ENCODE data around the gene TMED10. TPM values are rescaled to one million over a fixed set of nuclear protein-coding genes. Genes with fewer than 3 reads are reported as not detected.

TMED10 gene
- total RNA-seq, 4 donors from 2014 or later = 226 to 421 (median 365) TPM

- no peak for TF ChIP-seq CTCF (IDR thresholded peaks at IDR 0.05; ENCODE audit: low read depth)
Measured at GRCh38 chr14:75139185-75139584, 37.2 kb downstream of the TMED10 start.

GRCh38 chr14:75138492-75138891 is 37.9 kb downstream of the TMED10 start:
- TF ChIP-seq CTCF (IDR thresholded peaks at IDR 0.05; ENCODE audit: low read depth) = no peak

- no peak for TF ChIP-seq CTCF (IDR thresholded peaks at IDR 0.05; ENCODE audit: low read depth)
Measured at GRCh38 chr14:75134644-75135043, 41.8 kb downstream of the TMED10 start.

GRCh38 chr14:75133597-75133996 is 42.8 kb downstream of the TMED10 start:
- TF ChIP-seq CTCF (IDR thresholded peaks at IDR 0.05; ENCODE audit: low read depth) = no peak

GRCh38 chr14:75132382-75133086 is 43.9 kb downstream of the TMED10 start:
- no peak for TF ChIP-seq CTCF (IDR thresholded peaks at IDR 0.05; ENCODE audit: low read depth)

GRCh38 chr14:75128596-75128990 is 47.8 kb downstream of the TMED10 start:
- TF ChIP-seq CTCF (IDR thresholded peaks at IDR 0.05; ENCODE audit: low read depth) = no peak

GRCh38 chr14:75127903-75128595 is 48.4 kb downstream of the TMED10 start:
- TF ChIP-seq CTCF (IDR thresholded peaks at IDR 0.05; ENCODE audit: low read depth) = no peak
